SK-N-DZ (cell line): ENCODE results near the gene SH3RF3.

Experiments
- DNase-seq: peaks from one replicate; pipeline ENCODE4 v3.0.0-alpha.2; 2015; ENCODE audit warnings: low spot score

SH3RF3 gene

GRCh38 chr2:109260116-109260855 is 131.3 kb downstream of the SH3RF3 start:
- DNase-seq, result no peak

- DNase-seq, result no peak
Observed at GRCh38 chr2:109260886-109261700, 132.1 kb downstream of the SH3RF3 start.

GRCh38 chr2:109261906-109262631 is 133.1 kb downstream of the SH3RF3 start:
- DNase-seq, result no peak

GRCh38 chr2:109264595-109265328 is 135.8 kb downstream of the SH3RF3 start:
- no peak for DNase-seq

- DNase-seq, result no peak
Observed at GRCh38 chr2:109265369-109265768, 136.4 kb downstream of the SH3RF3 start.

GRCh38 chr2:109265953-109266352 is 136.9 kb downstream of the SH3RF3 start:
- DNase-seq, result no peak

GRCh38 chr2:109266496-109266895 is 137.5 kb downstream of the SH3RF3 start:
- no peak for DNase-seq

- no peak for DNase-seq
Observed at GRCh38 chr2:109266998-109267854, 138.2 kb downstream of the SH3RF3 start.

GRCh38 chr2:109268916-109269315 is 139.9 kb downstream of the SH3RF3 start:
- no peak for DNase-seq

GRCh38 chr2:109269706-109270504 is 140.9 kb downstream of the SH3RF3 start:
- no peak for DNase-seq

GRCh38 chr2:109270505-109271312 is 141.7 kb downstream of the SH3RF3 start:
- no peak for DNase-seq

GRCh38 chr2:109271920-109272319 is 142.9 kb downstream of the SH3RF3 start:
- DNase-seq, result no peak

- DNase-seq, result no peak
Observed at GRCh38 chr2:109272461-109272860, 143.5 kb downstream of the SH3RF3 start.

- no peak for DNase-seq
Observed at GRCh38 chr2:109275120-109276012, 146.4 kb downstream of the SH3RF3 start.

- DNase-seq, result no peak
Observed at GRCh38 chr2:109277406-109277805, 148.4 kb downstream of the SH3RF3 start.

GRCh38 chr2:109279243-109279860 is 150.3 kb downstream of the SH3RF3 start:
- DNase-seq, result no peak

GRCh38 chr2:109280804-109281203 is 151.8 kb downstream of the SH3RF3 start:
- DNase-seq, result no peak
